K562 (cell line): Measurements from ENCODE around the gene RERE.

Source experiments
- CTCF ChIP-seq, 3 experiments: IDR thresholded peaks in 2 of 3; conservative IDR thresholded peaks in 1 of 3; 2 replicates each; pipeline ENCODE4 v1.5.1; 2011 to 2012; ENCODE audit warnings: low read length in 3 of 3, mild to moderate bottlenecking in 3 of 3, control low read depth in 2 of 3, improper control_type of control experiment in 1 of 3, inconsistent platforms in 1 of 3, low read depth in 1 of 3, mixed read lengths in 1 of 3, moderate library complexity in 1 of 3; ENCODE audit not compliant: insufficient read depth in 2 of 3
- EP300 ChIP-seq: IDR thresholded peaks from 2 replicates; pipeline ENCODE4 v1.6.1; 2012; ENCODE audit warnings: low read length, improper control_type of control experiment
- FOXP1 ChIP-seq: sonication (generic); formaldehyde crosslinking; IDR thresholded peaks from 2 replicates; pipeline ENCODE4 v1.8.0; 2022; ENCODE audit warnings: mild to moderate bottlenecking, missing genetic modification reagents
- HDAC6 ChIP-seq: IDR thresholded peaks from 2 replicates; pipeline ENCODE4 v1.6.1; 2012; ENCODE audit warnings: low read depth, mild to moderate bottlenecking, control low read depth, inconsistent platforms, low read length, moderate library complexity
- HMBOX1 ChIP-seq: sonication (generic); IDR thresholded peaks from 2 replicates; pipeline ENCODE4 v1.6.1; 2016
- IRF1 ChIP-seq: sonication (generic); formaldehyde crosslinking; IDR thresholded peaks from 2 replicates; pipeline ENCODE4 v1.8.0; 2022; ENCODE audit warnings: missing genetic modification reagents, mild to moderate bottlenecking, borderline replicate concordance
- MGA ChIP-seq: fragments of 450-650 bp; IDR thresholded peaks from 2 replicates; pipeline ENCODE4 v1.6.1; 2016; ENCODE audit warnings: mild to moderate bottlenecking, moderate library complexity
- MTA3 ChIP-seq: fragments of 450-650 bp; formaldehyde crosslinking; IDR thresholded peaks from 2 replicates; pipeline ENCODE4 v1.6.1; 2017; ENCODE audit warnings: mild to moderate bottlenecking, borderline replicate concordance
- NRF1 ChIP-seq, 2 experiments: fragments of 450-650 bp; IDR thresholded peaks in 1 of 2; conservative IDR thresholded peaks in 1 of 2; 2 replicates each; pipeline ENCODE4 v1.6.1; 2014; ENCODE audit warnings: mild to moderate bottlenecking in 2 of 2
- SUPT5H ChIP-seq: fragments of 450-650 bp; IDR thresholded peaks from 2 replicates; pipeline ENCODE4 v1.6.1; 2016

GRCh38 chr1:8519167-8519566, 298.3 kb downstream of the RERE start:
- TF ChIP-seq FOXP1 (CRISPR knock-in tag), result no peak
- no peak for TF ChIP-seq HMBOX1
- no peak for TF ChIP-seq SUPT5H
- TF ChIP-seq IRF1 (CRISPR knock-in tag), result no peak
- no peak for TF ChIP-seq EP300
- no peak for TF ChIP-seq NRF1 (conservative IDR thresholded peaks at IDR 0.05 in 1 of 2, IDR thresholded peaks at IDR 0.05 in 1 of 2)
- no peak for TF ChIP-seq HDAC6
- TF ChIP-seq MTA3, result no peak
- TF ChIP-seq MGA, result no peak
- no peak for TF ChIP-seq CTCF (IDR thresholded peaks at IDR 0.05 in 2 of 3, conservative IDR thresholded peaks at IDR 0.05 in 1 of 3; ENCODE audit: insufficient read depth in 2 of 3, low read depth in 1 of 3, low read length in 3 of 3)
